Measurements from ENCODE around the gene PATE3. TPM values are rescaled to one million over a fixed set of nuclear protein-coding genes. Genes with fewer than 3 reads are reported as not detected.

PATE3 gene
- polyA plus RNA-seq, 1 of the 3 experiments (the other 2 are of a cell fraction) = not detected

Other genes starting within 250 kb of the PATE3 start
- gene EI24, start 218.7 kb upstream of the PATE3 start, polyA plus RNA-seq (2012; rRNA removed) = 85.5 and 104 TPM in 2 replicates
- gene STT3A, start 195.3 kb upstream of the PATE3 start, polyA plus RNA-seq (2012; rRNA removed) = 101 and 156 TPM in 2 replicates
- 12.1 and 14.8 TPM in 2 replicates for gene CHEK1, start 163.0 kb upstream of the PATE3 start, polyA plus RNA-seq (2012; rRNA removed)
- not detected in 2 replicates for gene ACRV1, start 107.3 kb upstream of the PATE3 start, polyA plus RNA-seq (2012; rRNA removed)
- not detected in 2 replicates for gene PATE1, start 41.8 kb upstream of the PATE3 start, polyA plus RNA-seq (2012; rRNA removed)
- gene PATE2, start 9.3 kb upstream of the PATE3 start, polyA plus RNA-seq (2012; rRNA removed) = 0.06 and 0.07 TPM in 2 replicates
- gene PATE4, start 45.2 kb downstream of the PATE3 start, polyA plus RNA-seq (2012; rRNA removed) = not detected in 2 replicates
- 1.3 and 1.4 TPM in 2 replicates for gene HYLS1, start 99.5 kb downstream of the PATE3 start, polyA plus RNA-seq (2012; rRNA removed)
- gene PUS3, start 115.1 kb downstream of the PATE3 start, polyA plus RNA-seq (2012; rRNA removed) = 7.0 and 8.3 TPM in 2 replicates
- 0.12 and 0.39 TPM in 2 replicates for gene DDX25, start 116.4 kb downstream of the PATE3 start, polyA plus RNA-seq (2012; rRNA removed)
- gene VSIG10L2, start 157.9 kb downstream of the PATE3 start, polyA plus RNA-seq (2012; rRNA removed) = 0.02 and 0.16 TPM in 2 replicates

Data from SK-N-SH (cell line).